VCaP (cell line): ENCODE data around the gene AP3M1.

ENCODE experiments used
- H3K27ac ChIP-seq: fragments of 450-650 bp; 2 replicates; pipeline ENCODE4 v1.5.1; 2017
- CTCF ChIP-seq: fragments of 450-650 bp; conservative IDR thresholded peaks from 2 replicates; pipeline ENCODE4 v1.5.1; 2017; ENCODE audit warnings: mild to moderate bottlenecking, moderate library complexity

Gene AP3M1

GRCh38 chr10:74111799-74112198 lies 38.8 kb downstream of the AP3M1 start:
- H3K27ac ChIP-seq, result no peak overlapping the region
- no peak for TF ChIP-seq CTCF

GRCh38 chr10:74110120-74110519 lies 40.5 kb downstream of the AP3M1 start:
- TF ChIP-seq CTCF, result no peak
- no peak overlapping the region for H3K27ac ChIP-seq

- no peak for TF ChIP-seq CTCF
- no peak overlapping the region for H3K27ac ChIP-seq
These were observed 41.2 kb downstream of the AP3M1 start for GRCh38 chr10:74109452-74109851.

GRCh38 chr10:74107391-74107790 lies 43.2 kb downstream of the AP3M1 start:
- H3K27ac ChIP-seq, result no peak overlapping the region
- no peak; the same call in 1 of the 2 replicates for TF ChIP-seq CTCF

- TF ChIP-seq CTCF, result no peak
- H3K27ac ChIP-seq, result no peak overlapping the region
These were observed 45.6 kb downstream of the AP3M1 start for GRCh38 chr10:74104996-74105395.

- H3K27ac ChIP-seq, result no peak overlapping the region
- TF ChIP-seq CTCF, result no peak
These were observed 46.1 kb downstream of the AP3M1 start for GRCh38 chr10:74104480-74104879.

GRCh38 chr10:74103560-74104258 lies 46.9 kb downstream of the AP3M1 start:
- peak; percentile 72 for TF ChIP-seq CTCF
- H3K27ac ChIP-seq, result no peak overlapping the region
